IgD-negative memory B cell (primary cell): ENCODE data around the gene CCDC39. TPM values are rescaled to one million over a fixed set of nuclear protein-coding genes. Genes with fewer than 3 reads are reported as not detected.
"Not testable (repeated sequence)": the region's sequence is repeated elsewhere in the genome, so short reads cannot be mapped to it uniquely, and the experiment has no call there.

Experiments
- H3K27ac Mint-ChIP-seq, 3 donors: one replicate each; pipeline ENCODE4 v1.8.0; 2020 to 2022; ENCODE audit warnings: mild to moderate bottlenecking in 3 of 3, mixed read lengths in 3 of 3, moderate library complexity in 1 of 3
- H3K27me3 Mint-ChIP-seq: one replicate; pipeline ENCODE4 v1.8.0; 2021; ENCODE audit warnings: mixed read lengths
- H3K36me3 Mint-ChIP-seq: one replicate; pipeline ENCODE4 v1.8.0; 2020; ENCODE audit warnings: mild to moderate bottlenecking, mixed read lengths
- H3K4me1 Mint-ChIP-seq, 3 donors: one replicate each; pipeline ENCODE4 v1.8.0; 2020 to 2022; ENCODE audit warnings: mixed read lengths in 3 of 3, mild to moderate bottlenecking in 1 of 3
- H3K4me3 Mint-ChIP-seq, 4 donors: one replicate each; pipeline ENCODE4 v1.8.0; 2020 to 2022; ENCODE audit warnings: mild to moderate bottlenecking in 4 of 4, mixed read lengths in 4 of 4, moderate library complexity in 3 of 4
- H3K9me3 Mint-ChIP-seq, 3 donors: one replicate each; pipeline ENCODE4 v1.8.0; 2020 to 2021; ENCODE audit warnings: mixed read lengths in 3 of 3, mild to moderate bottlenecking in 1 of 3
- polyA plus RNA-seq: library from polyadenylated mRNA; unstranded; fragments of 300-500 nt; fragmentation: Illumina TruSeq; gene quantifications from one replicate; pipeline ENCODE4 v1.2.3, GENCODE V29; 2021

The CCDC39 gene
- polyA plus RNA-seq, 1 donor from 2014 or later = not detected

- no peak overlapping the region for H3K27ac Mint-ChIP-seq
Measured at GRCh38 chr3:180657094-180657493, 22.2 kb downstream of the CCDC39 start.

GRCh38 chr3:180656406-180656805, 22.9 kb downstream of the CCDC39 start:
- Mint-ChIP-seq H3K9me3 (no peaks in the 10 kb centered on the region), H3K27me3 (peaks cover 16% of the 10 kb centered on the region), H3K4me1 (no peaks in the 10 kb centered on the region), H3K36me3 (peaks cover 2% of the 10 kb centered on the region), H3K27ac (no peak overlapping the region), H3K4me3 (no peak overlapping the region)

More at GRCh38 chr3:180657094-180657493, 22.2 kb downstream of the CCDC39 start:
- Mint-ChIP-seq H3K27me3 (peaks cover 16% of the 10 kb centered on the region), H3K4me1 (no peaks in the 10 kb centered on the region), H3K4me3 (no peak overlapping the region), H3K9me3 (no peaks in the 10 kb centered on the region), H3K36me3 (peaks cover 2% of the 10 kb centered on the region)

- H3K4me1 Mint-ChIP-seq = no peaks in the 10 kb centered on the region
- no peak overlapping the region for H3K4me3 Mint-ChIP-seq
- H3K36me3 Mint-ChIP-seq = no peaks in the 10 kb centered on the region
- peaks cover 8% of the 10 kb centered on the region for H3K27me3 Mint-ChIP-seq
- H3K27ac Mint-ChIP-seq = no peak overlapping the region
- no peaks in the 10 kb centered on the region for H3K9me3 Mint-ChIP-seq
Measured at GRCh38 chr3:180646187-180646790, 33.0 kb downstream of the CCDC39 start.

- Mint-ChIP-seq H3K36me3 (no peaks in the 10 kb centered on the region), H3K9me3 (peaks cover 0 to 2% (median 0%) of the 10 kb centered on the region in 3 donors), H3K4me3 (no peak overlapping the region), H3K4me1 (no peaks in the 10 kb centered on the region), H3K27ac (no peak overlapping the region), H3K27me3 (peaks cover 3% of the 10 kb centered on the region)
Measured at GRCh38 chr3:180640987-180641386, 38.3 kb downstream of the CCDC39 start.

- H3K27me3 Mint-ChIP-seq = peaks cover 19% of the 10 kb centered on the region
- no peak overlapping the region for H3K27ac Mint-ChIP-seq
Measured at GRCh38 chr3:180633722-180634121, 45.6 kb downstream of the CCDC39 start.

GRCh38 chr3:180631317-180631716, 48.0 kb downstream of the CCDC39 start:
- no peak overlapping the region for H3K4me3 Mint-ChIP-seq
- H3K27me3 Mint-ChIP-seq = peaks cover 19% of the 10 kb centered on the region
- peaks cover 0 to 5% (median 0%) of the 10 kb centered on the region in 3 donors for H3K9me3 Mint-ChIP-seq
- no peaks in the 10 kb centered on the region for H3K4me1 Mint-ChIP-seq
- H3K36me3 Mint-ChIP-seq = no peaks in the 10 kb centered on the region
- no peak overlapping the region for H3K27ac Mint-ChIP-seq

More at GRCh38 chr3:180633722-180634121, 45.6 kb downstream of the CCDC39 start:
- Mint-ChIP-seq H3K4me3 (no peak overlapping the region), H3K9me3 (peaks cover 0 to 5% (median 2%) of the 10 kb centered on the region in 3 donors), H3K36me3 (no peaks in the 10 kb centered on the region), H3K4me1 (no peaks in the 10 kb centered on the region)

- no peak overlapping the region for H3K27ac Mint-ChIP-seq
- no peaks in the 10 kb centered on the region for H3K36me3 Mint-ChIP-seq
- H3K4me1 Mint-ChIP-seq = peaks cover 0 to 2% (median 0%) of the 10 kb centered on the region in 3 donors
- peaks cover 14% of the 10 kb centered on the region for H3K27me3 Mint-ChIP-seq
- H3K4me3 Mint-ChIP-seq = no peak overlapping the region
- peaks cover 0 to 3% (median 0%) of the 10 kb centered on the region in 3 donors for H3K9me3 Mint-ChIP-seq
Measured at GRCh38 chr3:180630371-180630770, 48.9 kb downstream of the CCDC39 start.

- no peaks in the 10 kb centered on the region for H3K27me3 Mint-ChIP-seq
- H3K36me3 Mint-ChIP-seq = peaks cover 9% of the 10 kb centered on the region
- H3K4me1 Mint-ChIP-seq = peaks cover 5 to 7% (median 7%) of the 10 kb centered on the region in 3 donors
- H3K9me3 Mint-ChIP-seq = peaks cover 0 to 5% (median 0%) of the 10 kb centered on the region in 3 donors
- H3K27ac Mint-ChIP-seq = no peak overlapping the region
- no peak overlapping the region for H3K4me3 Mint-ChIP-seq
Measured at GRCh38 chr3:180626844-180627243, 52.4 kb downstream of the CCDC39 start.

- no peak overlapping the region for H3K27ac Mint-ChIP-seq
- H3K36me3 Mint-ChIP-seq = peaks cover 11% of the 10 kb centered on the region
- H3K4me3 Mint-ChIP-seq = no peak overlapping the region
- no peaks in the 10 kb centered on the region for H3K27me3 Mint-ChIP-seq
- peaks cover 0 to 5% (median 0%) of the 10 kb centered on the region in 3 donors for H3K9me3 Mint-ChIP-seq
- peaks cover 5 to 7% (median 7%) of the 10 kb centered on the region in 3 donors for H3K4me1 Mint-ChIP-seq
Measured at GRCh38 chr3:180624714-180625113, 54.6 kb downstream of the CCDC39 start.

- Mint-ChIP-seq H3K27me3 (no peaks in the 10 kb centered on the region), H3K4me1 (peaks cover 5 to 7% (median 5%) of the 10 kb centered on the region in 3 donors), H3K4me3 (no peak overlapping the region), H3K27ac (no peak overlapping the region), H3K9me3 (peaks cover 0 to 5% (median 0%) of the 10 kb centered on the region in 3 donors), H3K36me3 (peaks cover 9% of the 10 kb centered on the region)
Measured at GRCh38 chr3:180619723-180620122, 59.6 kb downstream of the CCDC39 start.

GRCh38 chr3:180618563-180618962, 60.7 kb downstream of the CCDC39 start:
- not testable (repeated sequence) for H3K27ac Mint-ChIP-seq, H3K27me3 Mint-ChIP-seq, H3K4me3 Mint-ChIP-seq, H3K36me3 Mint-ChIP-seq, H3K9me3 Mint-ChIP-seq, H3K4me1 Mint-ChIP-seq

GRCh38 chr3:180617049-180617448, 62.2 kb downstream of the CCDC39 start:
- H3K4me3 Mint-ChIP-seq = no peak overlapping the region
- H3K36me3 Mint-ChIP-seq = peaks cover 7% of the 10 kb centered on the region
- H3K27ac Mint-ChIP-seq = no peak overlapping the region
- peaks cover 0 to 2% (median 0%) of the 10 kb centered on the region in 3 donors for H3K4me1 Mint-ChIP-seq
- peaks cover 0 to under 1% (median 0%) of the 10 kb centered on the region in 3 donors for H3K9me3 Mint-ChIP-seq
- H3K27me3 Mint-ChIP-seq = no peaks in the 10 kb centered on the region

- H3K4me1 Mint-ChIP-seq = peaks cover 0 to 2% (median 0%) of the 10 kb centered on the region in 3 donors
- no peak overlapping the region for H3K27ac Mint-ChIP-seq
- peaks cover 10% of the 10 kb centered on the region for H3K36me3 Mint-ChIP-seq
- no peaks in the 10 kb centered on the region for H3K27me3 Mint-ChIP-seq
- no peak overlapping the region for H3K4me3 Mint-ChIP-seq
- no peaks in the 10 kb centered on the region for H3K9me3 Mint-ChIP-seq
Measured at GRCh38 chr3:180615954-180616353, 63.3 kb downstream of the CCDC39 start.

GRCh38 chr3:180612364-180612763, 66.9 kb downstream of the CCDC39 start:
- H3K9me3 Mint-ChIP-seq = no peaks in the 10 kb centered on the region
- H3K27me3 Mint-ChIP-seq = no peaks in the 10 kb centered on the region
- H3K4me1 Mint-ChIP-seq = peaks cover 2 to 7% (median 2%) of the 10 kb centered on the region in 3 donors
- peaks cover 15% of the 10 kb centered on the region for H3K36me3 Mint-ChIP-seq
- no peak overlapping the region for H3K27ac Mint-ChIP-seq
- peak overlapping the region in 1 of 4 donors; percentile 39 for H3K4me3 Mint-ChIP-seq

GRCh38 chr3:180611006-180611405, 68.3 kb downstream of the CCDC39 start:
- Mint-ChIP-seq H3K9me3 (no peaks in the 10 kb centered on the region), H3K27ac (no peak overlapping the region), H3K36me3 (peaks cover 17% of the 10 kb centered on the region), H3K4me1 (peaks cover 3 to 7% (median 4%) of the 10 kb centered on the region in 3 donors), H3K27me3 (no peaks in the 10 kb centered on the region), H3K4me3 (no peak overlapping the region)
